ENCODE measurements around the gene CEBPB.
"Not testable (repeated sequence)": the region's sequence is repeated elsewhere in the genome, so short reads cannot be mapped to it uniquely, and the experiment has no call there.

CEBPB gene

GRCh38 chr20:50190251-50191064 is at the start of gene CEBPB:
Gene CEBPB (plus strand): TSS chr20:50190830. CDS start chr20:50191034, 204 bp downstream.
- peak; percentile 76 for DNase-seq
- in situ Hi-C loops (cut with MboI; ENCODE audit: low pct_unique_long_range_greater_than_20kb, low sequenced_read_pairs) = no loop called here

- in situ Hi-C loops (cut with MboI; ENCODE audit: low pct_unique_long_range_greater_than_20kb, low sequenced_read_pairs) = no loop called here
- DNase-seq = no peak
Measured at GRCh38 chr20:50141018-50141675, 49.5 kb upstream of the CEBPB start.

- in situ Hi-C loops (cut with MboI; ENCODE audit: low pct_unique_long_range_greater_than_20kb, low sequenced_read_pairs) = no loop called here
Measured at GRCh38 chr20:50141811-50142561, 48.6 kb upstream of the CEBPB start.

GRCh38 chr20:50142812-50143211 is 47.8 kb upstream of the CEBPB start:
- in situ Hi-C loops (cut with MboI; ENCODE audit: low pct_unique_long_range_greater_than_20kb, low sequenced_read_pairs) = no loop called here
- DNase-seq = no peak

More at GRCh38 chr20:50141811-50142561, 48.6 kb upstream of the CEBPB start:
- no peak for DNase-seq

GRCh38 chr20:50144362-50144761 is 46.3 kb upstream of the CEBPB start:
- in situ Hi-C loops (cut with MboI; ENCODE audit: low pct_unique_long_range_greater_than_20kb, low sequenced_read_pairs) = no loop called here
- no peak for DNase-seq

GRCh38 chr20:50145566-50145965 is 45.1 kb upstream of the CEBPB start:
- DNase-seq = no peak
- in situ Hi-C loops (cut with MboI; ENCODE audit: low pct_unique_long_range_greater_than_20kb, low sequenced_read_pairs) = no loop called here

- in situ Hi-C loops (cut with MboI; ENCODE audit: low pct_unique_long_range_greater_than_20kb, low sequenced_read_pairs) = no loop called here
- no peak for DNase-seq
Measured at GRCh38 chr20:50146214-50146613, 44.4 kb upstream of the CEBPB start.

GRCh38 chr20:50146732-50147662 is 43.6 kb upstream of the CEBPB start:
- in situ Hi-C loops (cut with MboI; ENCODE audit: low pct_unique_long_range_greater_than_20kb, low sequenced_read_pairs) = no loop called here

GRCh38 chr20:50149481-50150254 is 41.0 kb upstream of the CEBPB start:
- DNase-seq = no peak

More at GRCh38 chr20:50146732-50147662, 43.6 kb upstream of the CEBPB start:
- DNase-seq = peak; percentile 88

GRCh38 chr20:50151034-50151743 is 39.4 kb upstream of the CEBPB start:
- in situ Hi-C loops (cut with MboI; ENCODE audit: low pct_unique_long_range_greater_than_20kb, low sequenced_read_pairs) = no loop called here

More at GRCh38 chr20:50149481-50150254, 41.0 kb upstream of the CEBPB start:
- in situ Hi-C loops (cut with MboI; ENCODE audit: low pct_unique_long_range_greater_than_20kb, low sequenced_read_pairs) = no loop called here

GRCh38 chr20:50152394-50153152 is 38.1 kb upstream of the CEBPB start:
- in situ Hi-C loops (cut with MboI; ENCODE audit: low pct_unique_long_range_greater_than_20kb, low sequenced_read_pairs) = no loop called here
- peak; percentile 23 for DNase-seq

More at GRCh38 chr20:50151034-50151743, 39.4 kb upstream of the CEBPB start:
- DNase-seq = no peak

GRCh38 chr20:50153153-50153499 is 37.5 kb upstream of the CEBPB start:
- DNase-seq = no peak
- in situ Hi-C loops (cut with MboI; ENCODE audit: low pct_unique_long_range_greater_than_20kb, low sequenced_read_pairs) = no loop called here

GRCh38 chr20:50153500-50154377 is 36.9 kb upstream of the CEBPB start, which contains the start of gene PEDS1:
Gene PEDS1 (minus strand): TSS chr20:50153723. CDS start chr20:50153637, 86 bp downstream.
- in situ Hi-C loops (cut with MboI; ENCODE audit: low pct_unique_long_range_greater_than_20kb, low sequenced_read_pairs) = no loop called here
- DNase-seq = peak; percentile 81

GRCh38 chr20:50161494-50161893 is 29.1 kb upstream of the CEBPB start:
- in situ Hi-C loops (cut with MboI; ENCODE audit: low pct_unique_long_range_greater_than_20kb, low sequenced_read_pairs) = not testable (repeated sequence)

GRCh38 chr20:50163570-50164317 is 26.9 kb upstream of the CEBPB start:
- in situ Hi-C loops (cut with MboI; ENCODE audit: low pct_unique_long_range_greater_than_20kb, low sequenced_read_pairs) = no loop called here
- no peak for DNase-seq

More at GRCh38 chr20:50161494-50161893, 29.1 kb upstream of the CEBPB start:
- not testable (repeated sequence) for DNase-seq

All from KBM-7 (cell line).